ENCODE results near the gene RBMS2.

RBMS2 gene

DNA sequence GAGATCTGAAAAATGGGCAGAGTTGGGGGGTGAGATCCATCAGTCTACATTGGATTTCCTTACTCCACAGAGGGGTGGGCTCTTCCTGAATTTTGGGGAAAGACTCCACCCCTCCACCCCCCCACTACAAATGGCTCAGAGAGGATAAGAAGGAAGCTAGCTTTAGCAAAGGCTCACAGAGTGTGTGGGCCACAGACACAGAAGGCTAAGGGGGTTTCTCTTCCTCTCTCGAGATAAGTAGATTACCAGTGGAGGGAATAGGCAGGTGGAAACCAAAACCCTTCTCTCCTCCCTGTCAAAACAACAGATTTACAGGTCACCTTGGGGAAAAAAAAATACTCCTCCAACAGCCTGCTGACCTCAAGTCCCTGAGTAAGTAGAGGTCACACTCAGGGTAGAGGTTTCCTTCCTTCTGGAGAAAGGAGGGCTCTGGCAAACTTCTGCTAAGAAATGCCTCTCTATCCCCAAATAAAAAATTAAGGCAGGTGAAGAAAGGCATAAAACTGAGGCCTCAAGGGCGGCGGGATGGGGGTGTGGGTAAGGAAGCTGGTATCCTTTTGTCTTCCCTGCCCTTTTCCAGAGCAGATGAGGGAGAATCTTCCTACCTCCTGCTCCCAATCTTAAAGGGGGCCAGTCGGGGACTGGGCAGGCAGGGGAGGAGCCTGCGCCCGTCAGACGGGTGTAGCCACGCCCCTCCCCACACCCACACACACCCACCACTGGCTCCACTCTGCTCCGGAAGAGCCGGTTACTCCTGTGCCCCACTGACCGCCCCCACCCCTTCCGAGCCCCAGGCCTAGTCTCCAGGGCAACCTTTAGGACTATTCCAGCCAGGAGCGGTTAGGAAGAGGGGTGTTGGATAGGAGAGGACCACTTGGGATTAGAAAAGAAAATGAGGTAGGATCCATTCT is 110.4 kb downstream of the RBMS2 start:
- DNase-seq (ENCODE audit: low spot score) = peak; percentile 76

DNA sequence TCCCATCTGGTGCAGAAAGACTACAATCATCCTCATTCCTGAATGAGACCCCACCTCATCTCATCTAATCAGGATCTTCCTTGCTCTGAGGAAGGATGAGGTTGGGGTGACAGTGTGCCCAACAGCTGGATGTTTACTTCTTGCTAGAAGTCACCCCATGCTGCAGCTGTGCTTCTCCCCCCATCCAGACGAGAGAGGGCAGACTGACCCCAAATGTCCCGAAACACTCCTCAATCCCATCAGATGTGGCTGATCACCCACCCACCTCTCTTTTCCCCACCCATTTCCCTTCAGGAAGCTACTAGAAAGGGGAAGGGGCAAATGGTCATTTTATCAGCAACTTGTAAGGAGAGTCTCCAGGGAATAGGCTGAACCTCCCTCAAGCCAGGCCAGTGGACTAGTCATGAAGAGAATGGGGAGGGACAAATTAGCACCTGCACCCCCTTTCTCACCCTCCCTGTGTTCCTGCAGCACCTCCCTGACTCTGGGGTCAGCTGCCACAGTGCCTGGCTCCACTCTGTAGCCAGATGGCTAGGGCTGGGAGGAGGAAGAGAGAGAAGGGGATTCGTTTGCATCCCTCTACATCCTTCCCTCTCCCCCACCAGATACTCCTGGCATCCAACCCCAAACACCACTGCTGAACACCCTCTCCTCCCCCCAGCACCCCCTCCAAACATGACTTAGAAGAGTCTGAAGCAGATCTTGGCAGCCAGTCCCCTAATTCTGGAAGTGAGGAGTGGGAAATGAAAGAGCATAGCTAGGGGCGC is 111.3 kb downstream of the RBMS2 start:
- no peak for DNase-seq (ENCODE audit: low spot score)

DNA sequence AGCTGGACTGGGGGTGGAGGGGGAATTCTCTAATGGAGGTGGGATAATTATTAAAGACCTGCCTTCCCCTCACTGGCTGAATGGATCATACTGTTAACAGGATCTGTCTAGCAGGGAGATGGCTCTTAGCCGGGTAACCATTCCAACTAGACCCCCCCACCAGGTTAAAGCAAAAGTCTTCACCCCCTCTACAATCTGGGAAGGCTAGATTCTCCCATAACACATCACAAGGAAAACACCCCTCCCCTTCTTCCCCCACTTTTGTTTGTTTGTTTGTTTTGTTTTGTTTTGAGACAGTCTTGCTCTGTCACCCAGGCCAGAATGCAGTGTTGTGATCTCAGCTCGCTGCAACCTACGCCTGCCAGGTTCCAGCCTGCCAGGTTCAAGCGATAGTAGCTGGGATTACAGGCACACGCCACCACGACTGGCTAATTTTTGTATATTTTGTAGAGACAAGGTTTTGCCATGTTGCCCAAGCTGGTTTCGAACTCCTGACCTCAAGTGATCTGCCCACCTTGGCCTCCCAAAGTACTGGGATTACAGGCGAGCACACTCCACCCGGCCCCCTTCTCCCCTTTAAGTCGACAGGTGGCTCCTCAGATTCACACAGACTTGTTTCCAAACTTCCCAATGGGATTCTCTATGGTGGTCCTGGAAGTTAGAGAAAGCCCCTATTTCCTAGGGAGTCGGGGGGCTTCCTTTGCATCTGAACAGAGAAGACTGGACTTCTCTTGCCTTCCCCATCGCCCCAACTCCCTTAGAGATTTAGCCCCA is 112.0 kb downstream of the RBMS2 start:
- no peak for DNase-seq (ENCODE audit: low spot score)

DNA sequence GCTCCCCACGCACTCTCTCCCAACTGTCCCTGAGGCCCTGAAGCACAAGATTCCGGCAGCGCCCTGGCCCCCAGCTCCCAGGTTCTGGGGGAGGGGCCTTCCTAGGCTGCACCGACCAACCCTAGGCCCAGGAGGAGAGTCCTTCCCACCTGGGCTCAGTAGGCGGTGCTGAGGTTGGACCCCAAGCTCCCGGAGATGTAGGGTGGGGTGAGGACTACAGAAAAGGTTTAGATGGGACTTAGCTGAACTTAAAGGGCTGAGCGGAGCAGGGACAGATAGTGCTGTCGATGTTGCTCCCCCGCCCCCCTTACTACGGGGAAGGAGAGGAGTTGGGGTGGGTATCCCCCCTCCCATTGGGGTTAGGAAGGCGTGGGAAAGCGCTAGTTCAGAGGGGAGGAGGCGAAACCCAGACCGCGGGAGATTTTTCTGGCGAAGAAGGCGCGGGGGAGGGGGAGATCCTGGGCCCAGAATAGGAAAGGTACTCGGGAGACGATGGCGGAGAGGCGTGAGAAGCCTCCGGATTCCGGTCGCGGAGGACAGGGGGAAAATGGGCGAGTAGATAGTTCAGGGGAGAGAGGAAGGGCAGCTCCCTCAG is 112.7 kb downstream of the RBMS2 start:
- peak; percentile 48 for DNase-seq (ENCODE audit: low spot score)

DNA sequence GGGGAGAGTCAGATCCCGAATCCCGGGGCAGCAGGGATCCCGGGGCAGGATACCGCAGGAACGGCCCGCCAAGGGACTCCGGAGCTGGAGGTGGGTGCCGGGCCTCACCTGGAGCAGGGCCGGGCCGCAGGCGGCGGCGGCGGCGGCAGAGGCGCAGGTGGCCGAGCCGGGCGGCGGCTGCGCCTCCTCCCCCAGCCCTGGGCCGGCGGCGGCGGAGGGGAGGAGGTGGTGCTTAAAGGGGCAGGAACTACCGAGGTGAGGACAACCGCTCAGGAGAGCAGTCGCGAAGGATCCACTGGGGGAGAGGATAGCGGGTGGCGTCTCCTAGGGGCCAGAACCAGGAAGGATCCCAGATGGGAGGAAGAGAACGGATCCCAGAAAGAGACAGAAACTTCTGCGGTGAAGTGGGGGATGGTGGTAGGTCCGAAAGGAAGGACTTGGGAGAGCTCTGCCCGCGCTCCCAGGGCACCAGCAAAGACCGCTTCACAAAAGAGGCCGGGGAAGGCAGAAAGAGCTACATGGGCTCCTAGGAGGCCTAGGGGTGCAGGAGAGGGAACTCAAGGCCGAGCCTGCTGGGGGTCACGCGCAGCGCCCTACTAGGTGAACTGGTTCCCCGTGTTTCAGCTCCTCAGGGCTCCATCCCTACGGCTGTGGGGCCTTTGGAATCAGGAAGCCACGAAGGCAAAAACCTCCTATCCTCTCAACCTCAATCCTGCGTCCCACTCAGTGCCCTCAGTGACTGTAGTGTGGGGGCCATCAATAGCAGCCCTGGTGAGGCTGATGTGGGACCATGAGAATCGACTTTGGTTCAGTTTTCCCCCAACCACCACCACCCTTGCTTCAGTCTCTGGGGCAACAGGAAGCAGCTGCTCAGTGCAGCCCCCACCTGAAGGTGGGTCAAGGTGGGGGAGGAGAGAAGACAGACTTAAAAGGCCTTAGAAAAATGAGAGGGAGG is 113.5 kb downstream of the RBMS2 start:
- peak; percentile 83 for DNase-seq (ENCODE audit: low spot score)

DNA sequence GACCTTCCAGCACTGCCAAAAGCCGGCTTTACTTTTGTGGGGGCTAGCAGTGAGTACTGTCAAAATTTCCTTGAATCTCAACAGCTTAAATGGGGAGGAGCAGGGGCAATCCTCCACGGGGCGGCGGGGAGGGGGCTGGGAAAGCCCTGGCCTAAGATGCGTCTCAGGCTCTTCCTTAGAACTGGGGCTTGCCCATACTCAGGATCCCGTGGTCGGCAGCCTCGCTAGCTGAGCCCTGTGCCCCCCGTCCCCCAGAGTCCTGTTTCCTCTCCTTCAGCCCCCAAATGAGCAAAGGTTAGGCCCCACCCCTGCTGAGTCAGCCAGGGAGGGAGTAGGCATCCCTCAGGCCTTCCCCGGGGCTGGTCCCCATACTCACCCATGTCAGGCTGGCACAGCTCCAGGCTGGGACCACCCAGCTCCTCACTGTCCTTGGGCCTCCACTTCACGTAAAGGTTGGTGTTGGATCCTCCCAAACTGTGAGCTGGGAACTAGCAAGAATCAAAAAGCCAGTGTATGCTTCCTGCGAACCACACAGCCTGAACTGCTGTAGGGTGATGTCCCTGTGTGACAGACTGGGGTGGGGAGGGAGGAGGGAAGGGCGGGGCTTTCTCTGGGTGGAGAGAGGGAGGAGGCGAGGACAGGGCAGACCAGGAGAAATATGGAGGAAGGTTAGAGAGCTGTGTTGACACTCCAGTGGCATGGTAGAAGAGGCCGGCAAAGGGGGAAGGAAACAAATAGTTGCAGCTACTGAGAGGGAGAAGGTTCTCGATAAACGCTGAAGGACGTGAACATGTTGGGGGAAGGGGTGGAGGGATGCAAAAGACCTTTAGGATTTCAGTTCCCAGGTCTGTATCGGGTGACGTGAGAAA is 114.4 kb downstream of the RBMS2 start:
- DNase-seq (ENCODE audit: low spot score) = peak; percentile 73

DNA sequence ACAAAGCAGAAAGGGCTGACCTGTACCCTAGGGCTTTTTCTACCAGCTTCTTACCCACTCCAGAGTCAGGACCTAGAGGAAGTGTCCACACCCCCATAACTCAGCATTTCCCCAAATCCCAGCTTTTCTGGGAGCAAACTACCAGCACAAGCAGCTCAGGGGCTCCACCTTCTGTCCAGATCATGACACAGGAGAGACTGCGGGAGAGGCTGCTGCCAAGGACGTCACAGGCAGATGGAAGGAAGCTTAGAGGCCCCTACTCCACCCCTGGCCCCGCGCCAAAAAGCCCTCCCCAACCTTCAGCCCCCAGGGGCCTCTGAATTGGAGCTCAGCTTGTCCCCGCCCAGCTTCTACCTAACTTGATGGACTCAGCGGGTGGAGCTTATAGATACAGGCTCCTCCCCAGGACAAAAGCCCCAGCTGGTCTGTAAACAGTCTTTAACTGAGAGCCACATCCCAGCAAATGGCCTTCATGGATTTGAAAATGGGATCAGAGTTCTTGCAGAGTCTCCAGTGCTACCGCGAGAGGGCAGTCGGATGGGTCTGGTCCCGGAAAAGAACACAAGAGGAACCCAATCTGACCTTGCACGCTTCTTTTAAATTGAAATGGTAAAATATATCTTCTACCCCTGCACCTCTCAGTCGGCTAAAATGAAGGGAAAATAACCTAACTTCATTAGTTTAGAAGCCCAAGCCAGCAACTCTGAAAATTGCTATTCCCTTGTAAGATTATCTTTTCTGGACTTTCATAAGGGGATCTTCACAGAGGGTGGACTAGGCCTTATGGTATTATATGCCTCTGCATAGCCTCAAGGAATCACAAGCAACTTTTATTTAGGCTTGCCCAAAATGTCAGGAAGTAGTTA is 115.3 kb downstream of the RBMS2 start:
- DNase-seq (ENCODE audit: low spot score) = peak; percentile 91

DNA sequence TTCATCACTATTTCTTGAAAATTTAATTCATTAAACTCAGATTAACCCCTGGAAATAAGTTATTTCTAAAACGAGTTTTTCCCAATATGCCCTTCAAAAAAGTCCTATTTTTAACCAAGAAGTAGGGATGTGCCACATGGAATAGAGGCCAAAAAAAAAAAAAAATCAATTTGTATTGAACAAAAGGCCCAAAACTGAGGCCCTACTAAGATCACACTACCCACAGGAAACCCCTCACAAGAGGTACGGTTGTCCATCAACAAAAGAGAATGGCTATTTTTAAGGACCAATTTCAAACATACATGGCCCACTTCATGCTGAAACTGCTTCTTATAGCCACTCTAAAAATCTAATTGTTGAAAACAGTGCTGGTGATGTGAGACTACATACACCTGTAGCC is 116.0 kb downstream of the RBMS2 start:
- DNase-seq (ENCODE audit: low spot score) = no peak

DNA sequence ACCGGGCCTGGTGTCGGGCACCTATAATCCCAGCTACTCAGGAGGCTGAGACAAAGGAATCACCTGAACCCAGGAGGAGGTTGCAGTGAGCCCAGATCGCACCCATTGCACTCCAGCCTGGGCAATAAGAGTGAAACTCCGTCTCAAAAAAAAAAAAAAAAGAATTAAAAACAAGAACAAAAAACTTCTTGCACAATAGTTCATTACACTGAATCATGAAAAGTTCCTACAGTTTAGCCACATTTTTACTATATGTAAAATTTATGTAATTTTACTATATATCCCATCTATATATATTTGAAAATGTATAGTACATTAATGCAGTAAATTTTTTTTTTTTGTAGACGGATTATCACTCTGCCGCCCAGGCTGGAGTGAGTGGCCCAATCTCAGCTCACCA is 119.6 kb downstream of the RBMS2 start:
- DNase-seq (ENCODE audit: low spot score) = no peak

DNA sequence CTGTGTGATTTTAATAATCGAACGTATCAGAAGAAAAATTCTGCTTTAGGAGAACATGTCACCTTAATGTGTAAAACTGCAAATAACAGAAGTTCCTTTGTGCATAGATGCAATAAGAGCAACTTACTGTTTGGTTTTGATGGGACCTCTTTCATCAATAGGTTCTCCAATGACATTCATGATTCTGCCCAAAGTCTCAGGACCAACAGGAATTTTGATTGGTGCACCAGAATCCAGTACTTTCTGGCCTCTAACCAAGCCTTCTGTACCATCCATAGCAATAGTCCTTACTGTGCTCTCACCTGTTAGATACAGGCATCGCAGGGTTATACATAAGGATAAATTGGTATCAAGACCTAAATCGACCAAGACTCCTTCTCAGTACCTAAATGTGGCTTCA is 123.0 kb downstream of the RBMS2 start:
- no peak for DNase-seq (ENCODE audit: low spot score)

DNA sequence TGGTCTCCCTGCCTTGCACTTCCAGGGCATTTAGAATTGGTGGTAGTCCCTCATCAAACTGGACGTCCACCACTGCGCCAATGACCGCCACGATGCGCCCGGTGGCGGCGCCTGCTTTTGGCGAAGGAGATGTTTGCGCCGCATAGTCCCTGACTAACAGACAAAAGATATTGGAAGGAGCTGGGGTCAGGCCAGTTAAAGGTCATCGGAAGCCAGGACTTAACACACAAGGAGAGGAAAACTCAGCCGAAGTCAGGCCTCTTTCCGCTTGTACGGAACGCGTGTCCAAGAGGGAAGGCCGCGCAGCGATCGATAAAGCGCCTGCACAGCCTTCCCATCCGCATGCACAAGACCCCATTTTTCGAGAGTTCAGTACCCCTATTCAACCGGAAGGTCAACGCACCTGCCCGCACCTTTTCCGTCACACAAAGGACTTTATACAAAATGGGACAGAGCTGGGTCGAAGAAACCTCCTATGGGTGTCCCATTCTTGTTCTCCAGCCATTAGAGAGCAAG is 123.6 kb downstream of the RBMS2 start:
- DNase-seq (ENCODE audit: low spot score) = no peak
